ENCODE data around the gene TCN1. TPM values are rescaled to one million over a fixed set of nuclear protein-coding genes. Genes with fewer than 3 reads are reported as not detected.
"Not testable (repeated sequence)": the region's sequence is repeated elsewhere in the genome, so short reads cannot be mapped to it uniquely, and the experiment has no call there.

The TCN1 gene, protein sequence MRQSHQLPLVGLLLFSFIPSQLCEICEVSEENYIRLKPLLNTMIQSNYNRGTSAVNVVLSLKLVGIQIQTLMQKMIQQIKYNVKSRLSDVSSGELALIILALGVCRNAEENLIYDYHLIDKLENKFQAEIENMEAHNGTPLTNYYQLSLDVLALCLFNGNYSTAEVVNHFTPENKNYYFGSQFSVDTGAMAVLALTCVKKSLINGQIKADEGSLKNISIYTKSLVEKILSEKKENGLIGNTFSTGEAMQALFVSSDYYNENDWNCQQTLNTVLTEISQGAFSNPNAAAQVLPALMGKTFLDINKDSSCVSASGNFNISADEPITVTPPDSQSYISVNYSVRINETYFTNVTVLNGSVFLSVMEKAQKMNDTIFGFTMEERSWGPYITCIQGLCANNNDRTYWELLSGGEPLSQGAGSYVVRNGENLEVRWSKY
- total RNA-seq = 0.17 TPM in 1 of 2 replicates, not detected in the other

DNA sequence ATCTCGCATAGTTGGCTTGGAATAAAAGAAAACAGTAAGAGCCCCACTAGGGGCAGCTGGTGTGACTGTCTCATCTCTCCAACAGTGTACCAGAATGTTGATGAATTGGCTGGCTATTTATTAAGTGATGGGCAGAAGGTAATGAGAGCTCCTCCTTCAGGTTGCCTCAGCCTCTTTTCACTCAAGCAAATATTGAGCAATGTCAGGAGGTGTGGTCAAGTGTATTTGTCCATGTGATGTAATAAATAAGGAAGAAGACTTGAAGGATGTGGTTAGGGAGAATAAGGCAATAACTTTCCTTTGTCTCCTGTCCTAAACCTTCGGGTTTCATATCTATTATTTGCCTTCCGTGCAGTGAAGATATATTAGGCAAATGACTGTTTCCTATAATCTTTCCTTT lies at the start of gene TCN1:
Gene TCN1 (minus strand): TSS at position 91 of the 400 bp plus-strand sequence. CDS start 17 bp downstream, at position 74.
- no peak for DNase-seq

DNA sequence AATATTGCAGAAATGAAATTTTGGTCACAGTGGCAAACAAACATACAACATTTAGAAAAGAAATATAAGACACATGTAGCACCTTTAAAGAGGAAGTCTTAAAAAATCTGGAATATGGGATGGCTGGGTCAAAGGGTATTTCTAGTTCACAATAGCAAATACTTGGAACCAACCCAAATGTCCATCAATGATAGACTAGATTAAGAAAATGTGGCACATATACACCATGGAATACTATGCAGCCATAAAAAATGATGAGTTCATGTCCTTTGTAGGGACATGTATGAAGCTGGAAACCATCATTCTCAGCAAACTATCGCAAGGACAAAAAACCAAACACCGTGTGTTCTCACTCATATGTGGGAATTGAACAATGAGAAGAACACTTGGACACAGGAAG lies 37.3 kb upstream of the TCN1 start:
- not testable (repeated sequence) for DNase-seq

DNA sequence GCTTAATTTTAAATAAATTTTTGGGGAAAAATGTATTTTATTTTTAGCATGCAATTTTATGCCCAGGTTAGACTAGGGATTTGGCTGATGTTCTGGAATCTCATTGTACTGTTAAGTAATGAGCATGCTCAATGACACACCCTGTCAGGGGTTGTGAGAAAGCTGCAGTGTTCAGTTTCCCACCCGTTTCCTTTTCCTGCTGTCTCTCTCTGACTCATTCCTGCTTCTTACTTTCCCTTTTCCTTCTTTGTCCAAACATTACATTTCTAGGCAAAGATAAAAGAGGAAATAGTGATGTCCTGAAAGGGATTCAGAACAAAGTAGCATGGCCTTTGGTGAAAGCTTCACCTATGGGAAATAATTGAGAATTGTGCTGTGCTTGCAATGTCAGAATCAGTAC lies 35.0 kb upstream of the TCN1 start:
- peak; percentile 94 for DNase-seq

DNA sequence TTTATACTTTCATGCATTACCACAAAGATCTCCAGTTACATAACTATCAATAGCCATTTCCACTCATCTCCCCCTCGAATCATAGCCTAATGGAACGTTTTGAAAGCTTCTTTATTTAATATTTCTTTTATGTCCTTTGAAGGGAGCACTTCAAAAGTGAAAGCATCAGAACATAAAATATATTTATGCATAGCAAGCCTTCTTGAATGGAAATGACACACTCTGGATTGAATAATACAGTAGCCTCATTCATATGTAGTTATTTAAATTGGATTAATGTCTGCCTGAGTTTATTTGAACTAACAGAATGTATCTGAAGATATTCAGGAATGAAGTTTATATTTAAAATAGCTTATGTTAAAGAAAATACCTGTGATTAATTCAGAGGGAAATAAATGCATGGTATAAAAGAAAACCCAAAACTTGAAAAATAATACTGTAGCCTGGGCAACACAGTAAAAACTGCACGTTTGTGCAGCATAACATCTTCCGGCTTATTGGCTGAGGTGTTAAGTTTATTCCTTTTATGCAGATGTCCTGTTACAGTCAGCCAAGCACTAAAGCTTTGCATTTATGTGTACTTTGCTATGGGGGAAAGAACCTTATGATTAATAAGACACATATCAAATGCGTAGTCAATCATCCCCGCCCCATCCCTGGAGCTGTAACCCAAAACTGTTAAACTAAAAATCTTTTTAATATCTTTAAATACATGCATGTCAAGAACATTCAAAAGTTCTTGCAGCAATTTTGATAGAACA lies 34.3 kb upstream of the TCN1 start:
- peak; percentile 6 for DNase-seq

DNA sequence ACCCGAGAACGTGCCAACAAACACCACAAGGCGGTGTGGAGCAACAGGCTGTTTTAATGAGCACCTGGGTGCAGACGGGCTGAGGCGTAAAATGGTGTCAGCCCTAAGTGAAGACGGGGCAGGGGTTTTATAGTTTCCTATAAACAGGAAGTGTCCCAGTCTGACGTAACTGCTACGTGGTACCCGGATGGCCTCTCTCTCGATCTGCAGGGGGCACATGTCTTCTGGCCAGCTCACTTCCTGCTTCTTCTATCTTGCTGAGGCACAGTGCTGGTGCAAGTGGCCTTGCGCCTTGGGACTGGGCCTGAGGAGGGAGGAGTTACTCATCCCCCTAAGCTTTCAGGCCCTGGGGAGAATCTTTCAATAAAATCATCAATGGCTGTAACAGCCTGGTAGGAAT lies 33.2 kb upstream of the TCN1 start:
- DNase-seq = peak; percentile 48

DNA sequence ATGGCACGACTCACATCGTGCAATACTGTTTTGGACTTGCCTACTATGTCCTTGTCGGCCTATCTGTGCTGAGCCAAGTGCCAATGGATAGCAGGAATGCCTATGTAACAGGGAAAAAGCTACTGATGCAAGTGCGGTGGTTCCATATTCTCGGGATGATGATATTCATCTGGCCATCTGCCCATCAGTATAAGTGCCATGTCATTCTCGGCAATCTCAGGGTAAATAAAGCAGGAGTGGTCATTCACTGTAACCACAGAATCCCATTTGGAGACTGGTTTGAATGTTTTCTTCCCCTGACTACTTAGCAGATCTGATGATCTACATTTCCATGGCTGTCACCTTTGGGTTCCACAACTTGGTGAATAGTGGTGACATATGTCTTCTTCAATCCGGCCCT lies 32.4 kb upstream of the TCN1 start:
- no peak for DNase-seq

DNA sequence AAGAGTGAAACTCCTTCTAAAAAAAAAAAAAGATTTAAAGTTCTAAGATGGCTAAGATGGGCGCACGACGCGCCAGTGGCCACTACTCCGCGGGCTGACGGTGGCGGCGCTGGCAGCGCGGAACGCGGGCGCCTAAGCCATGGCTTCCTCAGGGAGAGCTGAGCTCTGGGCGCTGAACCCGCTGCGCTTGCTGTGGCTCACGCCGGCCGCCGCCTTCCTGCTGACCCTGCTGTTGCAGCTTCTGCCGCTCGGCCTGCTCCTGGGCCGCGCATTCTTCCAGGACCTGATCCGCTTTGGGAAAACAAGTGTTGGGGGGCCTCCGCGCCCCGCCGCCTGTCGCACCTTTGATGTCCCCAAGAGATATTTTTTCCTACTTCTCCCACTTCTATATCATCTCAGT lies 31.8 kb upstream of the TCN1 start:
- no peak for DNase-seq

DNA sequence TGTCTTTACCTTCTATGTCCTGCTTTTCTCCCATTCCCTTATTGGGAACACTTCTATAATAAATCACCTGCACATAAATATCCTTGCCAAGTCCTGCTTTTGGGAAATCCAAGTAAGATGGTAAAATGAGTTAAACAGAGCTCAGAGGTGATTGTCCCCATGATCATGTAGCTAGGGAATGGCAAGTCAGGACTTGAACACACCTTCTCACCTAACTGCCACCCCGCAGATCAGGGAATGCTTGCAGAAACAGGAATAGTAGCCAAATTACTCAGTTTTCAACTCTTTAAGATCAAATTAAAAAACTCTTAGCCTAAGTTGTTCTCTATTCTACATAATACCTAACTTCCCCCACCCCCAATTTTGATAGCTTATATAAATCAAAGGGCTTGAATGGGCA lies 28.3 kb upstream of the TCN1 start:
- DNase-seq = no peak

DNA sequence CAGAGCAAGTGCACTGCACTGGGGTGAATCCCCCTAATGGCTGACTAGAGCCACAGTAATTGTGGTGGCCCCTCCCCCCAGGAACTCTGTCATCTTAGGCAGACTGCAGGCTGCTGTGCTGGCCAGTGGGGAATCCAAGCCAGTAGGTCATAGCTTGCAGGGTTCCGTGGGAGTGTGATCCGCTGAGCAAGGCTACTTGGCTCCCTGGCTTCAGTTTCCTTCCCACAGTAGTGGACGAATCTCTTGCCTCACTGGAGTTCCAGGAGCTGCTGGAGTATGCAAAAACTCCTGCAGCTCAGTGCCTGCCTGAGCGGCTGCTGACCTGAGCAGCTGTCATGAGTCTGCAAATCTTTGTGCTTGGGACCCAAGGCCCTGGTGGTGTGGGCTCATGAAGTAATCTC lies 25.5 kb upstream of the TCN1 start:
- DNase-seq = peak; percentile 5

DNA sequence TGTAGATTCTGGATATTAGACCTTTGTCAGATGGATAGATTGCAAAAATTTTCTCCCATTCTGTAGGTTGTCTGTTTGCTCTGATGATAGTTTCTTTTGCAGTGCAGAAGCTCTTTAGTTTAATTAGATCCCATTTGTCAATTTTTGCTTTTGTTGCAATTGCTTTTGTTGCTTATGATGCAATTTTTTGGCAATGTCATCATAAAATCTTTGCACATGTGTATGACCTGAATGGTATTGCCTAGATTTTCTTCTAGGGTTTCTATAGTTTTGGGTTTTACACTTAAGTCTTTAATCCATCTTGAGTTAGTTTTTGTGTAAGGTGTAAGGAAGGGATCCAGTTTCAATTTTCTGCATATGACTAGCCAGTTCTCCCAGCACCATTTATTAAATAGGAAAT lies 20.9 kb upstream of the TCN1 start:
- not testable (repeated sequence) for DNase-seq

DNA sequence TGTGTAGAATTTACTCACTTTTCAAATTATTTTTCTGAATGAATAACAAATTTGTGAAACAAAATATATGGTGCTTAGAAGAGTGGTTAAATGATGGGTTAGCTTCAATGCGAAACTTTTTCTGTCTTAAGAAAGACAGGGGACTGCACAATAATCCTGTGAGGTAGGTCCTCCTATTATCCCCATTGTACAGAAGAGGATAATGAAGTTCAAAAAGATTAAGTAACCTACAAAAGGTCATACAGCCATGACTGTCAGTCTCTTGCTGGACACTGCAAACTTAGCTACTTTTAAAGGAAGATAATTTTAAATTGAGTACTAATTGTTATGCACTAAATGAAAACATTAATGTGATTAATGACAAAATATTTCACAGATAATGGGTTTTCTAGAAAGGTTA lies 17.3 kb upstream of the TCN1 start:
- no peak for DNase-seq

DNA sequence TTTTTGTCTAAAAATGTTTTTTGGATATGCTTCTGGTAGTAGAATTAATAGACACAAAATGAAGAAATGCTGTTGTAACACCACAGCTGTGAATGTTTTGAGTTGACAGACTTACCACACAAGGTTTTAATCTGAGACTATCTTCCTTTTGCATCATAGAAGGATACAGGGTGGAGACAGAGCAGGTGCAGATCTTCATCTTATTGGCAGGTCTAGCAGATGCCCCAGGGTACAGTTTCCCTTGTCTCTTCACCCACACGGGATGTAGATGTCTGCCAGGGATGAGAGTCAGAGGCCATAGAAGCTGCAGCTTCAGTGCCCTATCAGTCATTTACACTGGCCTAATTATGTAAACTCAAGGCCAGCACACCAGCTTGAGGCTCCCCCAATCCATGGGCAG lies 13.3 kb upstream of the TCN1 start:
- no peak for DNase-seq

DNA sequence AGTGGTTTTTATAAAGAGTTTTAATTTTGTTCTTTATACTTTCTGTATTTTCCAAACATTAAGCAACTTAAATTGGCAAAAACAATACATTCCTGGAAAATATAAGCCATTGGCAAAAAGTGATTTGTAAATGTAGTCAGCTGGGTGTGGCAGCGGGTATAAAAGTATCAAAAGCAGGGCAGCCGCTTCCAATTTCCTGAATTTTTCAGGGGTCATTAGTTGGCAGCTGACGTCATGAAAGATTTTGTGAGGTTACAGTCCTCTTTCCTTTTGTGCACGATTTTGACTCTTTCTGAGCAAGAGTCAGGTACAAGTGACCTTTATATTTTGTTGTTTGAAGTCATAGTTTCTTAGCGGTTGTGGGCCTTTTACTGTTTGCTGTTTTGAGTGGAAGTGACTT lies 12.3 kb upstream of the TCN1 start, which contains the start of gene OOSP3:
Gene OOSP3 (plus strand): TSS at position 208 of the 400 bp plus-strand sequence. CDS start 27 bp downstream, at position 235.
- DNase-seq = no peak

DNA sequence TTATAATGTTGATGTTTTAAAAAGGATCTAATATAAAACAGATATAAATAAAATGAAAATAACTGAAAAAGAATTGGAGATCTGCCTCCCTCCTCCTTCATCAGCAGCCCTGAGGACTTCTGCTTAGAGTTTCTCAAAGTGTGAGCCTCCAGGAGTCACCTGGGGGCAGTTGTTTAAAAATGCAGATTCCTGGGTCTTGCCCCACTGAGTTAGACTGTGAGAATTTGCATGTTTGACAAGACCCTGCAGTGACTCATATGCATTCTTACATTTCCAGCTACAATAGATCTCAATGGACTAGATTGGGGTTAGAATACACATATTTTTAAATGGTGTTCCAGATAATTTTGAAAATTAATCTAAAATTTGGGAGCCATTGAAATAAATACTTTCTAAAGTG lies 11.5 kb upstream of the TCN1 start:
- no peak for DNase-seq

DNA sequence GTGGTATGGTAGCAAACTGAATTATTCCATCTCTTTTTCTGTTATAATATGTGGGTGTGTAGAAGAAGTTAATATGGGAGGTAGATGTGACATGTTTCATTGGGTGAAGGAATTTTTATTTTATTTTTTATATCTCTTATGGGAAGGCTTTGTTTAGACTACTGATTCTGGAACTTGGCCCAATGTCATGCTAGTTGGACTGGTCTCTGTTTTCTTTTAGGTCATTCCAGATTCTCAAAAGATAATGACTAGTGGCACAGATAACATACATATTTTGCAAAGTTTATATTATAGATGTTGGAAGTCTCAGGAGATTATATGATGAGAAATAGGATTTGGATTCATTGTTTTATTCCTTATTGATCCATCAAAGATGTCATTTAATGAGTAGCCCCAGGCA lies 11.0 kb upstream of the TCN1 start:
- DNase-seq = no peak

DNA sequence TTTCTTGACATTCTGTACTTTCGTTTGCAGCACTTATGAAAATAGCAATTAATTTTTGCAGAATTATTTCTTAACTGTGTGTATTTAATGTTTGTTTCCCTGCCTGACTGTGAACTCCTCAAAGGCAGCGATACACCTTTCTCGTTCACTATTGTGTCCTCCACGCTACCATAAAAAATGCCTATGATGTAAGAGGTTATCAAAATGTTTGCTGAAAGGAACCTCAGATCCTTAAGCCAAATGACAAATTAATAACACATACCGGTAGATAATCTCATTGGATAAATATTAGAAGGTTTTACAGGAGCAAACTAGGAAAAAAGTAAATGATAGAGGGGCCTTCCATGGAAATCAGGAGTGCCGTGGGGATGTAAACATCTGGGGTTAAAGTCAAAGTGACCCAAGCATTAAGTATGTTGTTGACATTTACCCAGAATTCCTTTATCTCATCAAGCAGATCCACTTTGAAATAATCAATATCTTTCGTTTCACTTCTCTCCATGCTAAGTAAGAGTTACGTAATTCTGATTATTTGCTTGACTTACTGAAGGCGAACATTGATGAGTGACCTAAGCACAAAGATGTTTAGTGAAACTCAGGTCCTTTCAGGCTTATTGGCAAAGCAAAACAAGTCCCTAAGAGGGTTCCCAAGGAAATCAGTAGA lies 9.7 kb upstream of the TCN1 start:
- DNase-seq = no peak

DNA sequence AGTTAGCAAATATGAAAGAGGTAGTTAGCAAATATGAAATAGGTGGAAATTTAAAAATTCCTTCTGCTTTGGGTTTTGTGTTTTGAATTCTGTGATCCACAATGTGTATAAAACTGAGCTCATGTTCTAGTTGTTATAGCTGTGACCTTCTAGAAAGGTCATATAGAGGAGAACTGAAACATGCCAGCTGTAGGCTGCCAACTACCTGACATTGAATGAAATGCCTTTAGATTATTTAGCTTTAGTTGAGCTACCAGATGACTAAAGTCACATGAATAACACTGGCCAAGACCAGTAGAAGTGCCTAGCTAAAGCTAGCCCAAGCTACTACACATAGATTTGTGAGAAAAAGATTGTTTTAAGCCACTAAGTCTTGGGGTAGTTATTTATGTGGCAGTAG lies 5.8 kb upstream of the TCN1 start:
- DNase-seq = no peak

DNA sequence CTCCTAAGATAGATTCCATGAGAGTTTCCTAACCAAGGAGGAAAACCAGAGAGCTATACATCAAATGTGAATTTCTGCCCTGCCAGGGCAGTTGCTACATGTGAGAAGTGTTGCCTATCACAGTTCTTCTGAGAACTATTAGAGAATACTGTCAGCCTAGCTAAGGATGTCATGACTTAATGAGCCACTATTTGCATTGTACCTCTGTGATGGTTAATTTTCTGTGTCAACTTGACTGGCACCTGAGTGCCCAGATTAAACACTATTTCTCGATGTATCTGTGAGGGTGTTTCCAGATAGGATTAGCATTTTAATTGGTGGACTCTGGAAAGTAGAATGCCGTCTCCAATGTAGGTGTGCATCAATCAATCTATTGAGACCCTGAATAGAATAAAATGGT lies 1.7 kb upstream of the TCN1 start:
- DNase-seq = no peak

DNA sequence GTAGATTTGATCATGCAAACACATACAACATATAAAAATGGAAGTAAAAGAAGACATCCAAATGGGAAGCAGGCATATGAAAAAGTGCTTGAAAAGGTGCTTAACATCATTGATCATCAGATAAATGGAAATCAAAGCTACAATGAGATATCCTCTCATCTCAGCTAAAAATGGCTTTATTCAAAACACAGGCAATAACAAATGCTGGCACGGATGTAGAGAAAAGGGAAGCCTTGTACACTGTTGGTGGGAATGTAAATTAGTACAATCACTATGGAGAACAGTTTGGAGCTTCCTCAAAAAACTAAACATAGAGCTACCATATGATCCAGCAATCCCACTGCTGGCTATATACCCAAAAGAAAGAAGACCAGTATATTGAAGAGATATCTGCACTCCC lies 549 bp upstream of the TCN1 start:
- DNase-seq = no peak

DNA sequence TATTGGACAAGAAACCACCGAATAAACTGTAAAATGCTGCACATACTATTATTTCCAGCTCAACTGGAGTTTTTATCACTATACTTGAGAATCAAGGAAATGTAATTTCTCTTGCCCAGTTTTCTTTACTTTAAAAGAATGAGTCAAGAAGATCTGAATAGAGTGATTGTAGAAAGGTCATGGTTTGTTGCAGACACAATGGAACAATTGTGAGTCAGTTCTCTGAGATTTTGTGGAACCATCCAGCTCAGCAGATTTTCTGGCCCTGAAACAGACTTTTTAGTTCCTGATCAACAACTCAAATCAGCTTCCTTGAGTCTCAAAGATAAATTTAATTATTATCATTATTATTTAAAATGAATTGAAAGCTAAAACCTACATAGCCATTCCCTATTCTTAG lies 1.3 kb downstream of the TCN1 start:
- DNase-seq = peak; percentile 28

DNA sequence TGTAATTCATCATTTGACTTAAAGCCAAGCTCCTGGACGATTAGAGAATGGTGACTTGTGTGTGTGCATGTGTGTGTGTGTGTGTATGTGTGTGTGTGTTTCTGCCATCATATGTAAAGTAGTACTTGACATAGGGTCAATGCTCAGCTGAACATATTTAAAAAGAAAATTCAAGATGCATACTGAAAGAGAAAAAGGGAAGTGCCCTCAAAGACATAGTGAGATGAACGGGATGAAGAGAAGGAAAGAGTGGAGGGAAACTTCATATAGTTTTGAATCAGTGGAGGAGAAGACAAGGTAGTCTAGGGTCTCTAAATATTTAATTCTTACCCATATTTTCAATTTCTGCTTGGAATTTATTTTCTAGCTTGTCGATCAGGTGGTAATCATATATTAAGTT lies 4.0 kb downstream of the TCN1 start:
- no peak for DNase-seq

DNA sequence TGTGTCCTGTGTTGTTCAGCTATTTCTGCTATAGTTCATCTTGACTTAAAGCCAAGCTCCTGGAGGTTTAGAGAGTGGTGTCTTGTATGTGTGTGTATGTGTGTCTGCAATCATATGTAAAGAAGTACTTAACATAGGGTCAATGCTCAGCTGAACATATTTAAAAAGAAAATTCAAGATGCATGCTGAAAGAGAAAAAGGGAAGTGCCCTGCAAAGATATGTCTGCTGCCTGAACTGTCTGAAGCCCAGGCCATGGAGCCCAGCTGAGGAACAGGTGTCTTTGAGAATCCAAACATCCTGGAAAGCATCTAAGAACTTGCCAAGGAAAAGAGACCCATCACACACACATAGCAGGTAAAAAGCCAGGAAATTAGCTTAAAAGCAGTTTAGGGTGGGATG lies 6.6 kb downstream of the TCN1 start:
- no peak for DNase-seq

All from dermis blood vessel endothelial cell (primary cell).